NCI-H2081 treated with DMSO at 0.1 percent for 48 hours (cell line): ENCODE measurements around the gene COASY.
"Not testable (repeated sequence)": the region's sequence is repeated elsewhere in the genome, so short reads cannot be mapped to it uniquely, and the experiment has no call there.

Experiments used
- DNase-seq: peaks from one replicate; lab custom pipeline; 2025; lab: John Stamatoyannopoulos, UW

The COASY gene

GRCh38 chr17:42574463-42574862, 12.5 kb downstream of the COASY start:
- DNase-seq = no peak

GRCh38 chr17:42577140-42577531, 15.2 kb downstream of the COASY start:
- no peak for DNase-seq

GRCh38 chr17:42577532-42578281, 15.8 kb downstream of the COASY start, which contains the start of gene PSMC3IP:
Gene PSMC3IP (minus strand): TSS chr17:42577729. CDS start chr17:42577686, 43 bp downstream.
- DNase-seq = peak; percentile 85

GRCh38 chr17:42578282-42578869, 16.4 kb downstream of the COASY start:
- peak; percentile 62 for DNase-seq

- no peak for DNase-seq
Measured at GRCh38 chr17:42579794-42580551, 18.0 kb downstream of the COASY start.

GRCh38 chr17:42581744-42582270, 19.9 kb downstream of the COASY start:
- DNase-seq = no peak

GRCh38 chr17:42584880-42585279, 22.9 kb downstream of the COASY start:
- DNase-seq = no peak

GRCh38 chr17:42585353-42585752, 23.4 kb downstream of the COASY start:
- no peak for DNase-seq

GRCh38 chr17:42586514-42587230, 24.7 kb downstream of the COASY start:
- no peak for DNase-seq

- DNase-seq = no peak
Measured at GRCh38 chr17:42590886-42591285, 28.9 kb downstream of the COASY start.

- no peak for DNase-seq
Measured at GRCh38 chr17:42591411-42591810, 29.5 kb downstream of the COASY start.

- no peak for DNase-seq
Measured at GRCh38 chr17:42596386-42596785, 34.4 kb downstream of the COASY start.

GRCh38 chr17:42598905-42599304, 37.0 kb downstream of the COASY start:
- DNase-seq = no peak

- DNase-seq = no peak
Measured at GRCh38 chr17:42603318-42603717, 41.4 kb downstream of the COASY start.

GRCh38 chr17:42607769-42608168, 45.8 kb downstream of the COASY start:
- no peak for DNase-seq

GRCh38 chr17:42608305-42609181, 46.6 kb downstream of the COASY start:
- DNase-seq = no peak

GRCh38 chr17:42609182-42609813, 47.4 kb downstream of the COASY start, which contains the start of the genes RETREG3 and TUBG1:
Gene RETREG3 (minus strand): TSS chr17:42609374. CDS start chr17:42609324, 50 bp downstream.
Gene TUBG1 (plus strand): TSS chr17:42609683. CDS start chr17:42609738, 55 bp downstream.
- DNase-seq = peak; percentile 98

GRCh38 chr17:42609814-42610801, 48.2 kb downstream of the COASY start:
- DNase-seq = not testable (repeated sequence)

- no peak for DNase-seq
Measured at GRCh38 chr17:42612013-42612412, 50.1 kb downstream of the COASY start.
